Spinal cord (tissue), 10 donors: ENCODE measurements around the gene PANX2. TPM values are rescaled to one million over a fixed set of nuclear protein-coding genes. Genes with fewer than 3 reads are reported as not detected.

ENCODE experiments used
- DNase-seq, 6 donors: peaks; one replicate each; pipeline versions ENCODE4 v3.0.0 to v3.0.0-alpha.2; 2013 to 2015; ENCODE audit warnings: low spot score in 6 of 6, low read depth in 4 of 6
- H3K27ac ChIP-seq: one replicate; pipeline ENCODE4 v1.5.1; 2013; ENCODE audit warnings: low read depth, low read length, control low read depth
- H3K27me3 ChIP-seq: one replicate; pipeline ENCODE4 v1.6.1; 2013; ENCODE audit warnings: low read length; ENCODE audit not compliant: control insufficient read depth, insufficient read depth
- H3K36me3 ChIP-seq: one replicate; pipeline ENCODE4 v1.6.1; 2013; ENCODE audit warnings: low read length; ENCODE audit not compliant: control insufficient read depth, insufficient read depth
- H3K4me1 ChIP-seq: one replicate; pipeline ENCODE4 v1.6.1; 2013; ENCODE audit warnings: low read length; ENCODE audit not compliant: control insufficient read depth, insufficient read depth
- H3K4me3 ChIP-seq: one replicate; pipeline ENCODE4 v1.5.1; 2013; ENCODE audit warnings: low read depth, low read length, control low read depth
- H3K9me3 ChIP-seq: one replicate; pipeline ENCODE4 v1.6.1; 2013; ENCODE audit warnings: low read length; ENCODE audit not compliant: control insufficient read depth, insufficient read depth
- WGBS: methylation state at CpG from one replicate; pipeline ENCODE4 v1.1.5; 2013; ENCODE audit warnings: missing lambda C conversion rate; ENCODE audit not compliant: insufficient coverage; 5-methylcytosine and 5-hydroxymethylcytosine counted together
- polyA plus RNA-seq, 2 donors: library from polyadenylated mRNA; unstranded; fragments of 120-200 nt; gene quantifications; one replicate each; pipeline ENCODE4 v1.2.1, GENCODE V29; 2013; ENCODE audit not compliant: insufficient read length in 2 of 2
- total RNA-seq, 2 donors: library from RNA; depleted of rRNA in 1 of 2; stranded (reverse); fragments of 120-200 nt in 1 of 2; fragments of >200 nt in 1 of 2; gene quantifications; one replicate each; pipeline versions ENCODE4 v1.2.3 to v1.2.4, GENCODE V29; 2013 to 2014
- donor health status: healthy.

PANX2 gene
- total and polyA plus RNA-seq, 4 donors, result 2.1 to 21.6 (median 10.8) TPM

DNA sequence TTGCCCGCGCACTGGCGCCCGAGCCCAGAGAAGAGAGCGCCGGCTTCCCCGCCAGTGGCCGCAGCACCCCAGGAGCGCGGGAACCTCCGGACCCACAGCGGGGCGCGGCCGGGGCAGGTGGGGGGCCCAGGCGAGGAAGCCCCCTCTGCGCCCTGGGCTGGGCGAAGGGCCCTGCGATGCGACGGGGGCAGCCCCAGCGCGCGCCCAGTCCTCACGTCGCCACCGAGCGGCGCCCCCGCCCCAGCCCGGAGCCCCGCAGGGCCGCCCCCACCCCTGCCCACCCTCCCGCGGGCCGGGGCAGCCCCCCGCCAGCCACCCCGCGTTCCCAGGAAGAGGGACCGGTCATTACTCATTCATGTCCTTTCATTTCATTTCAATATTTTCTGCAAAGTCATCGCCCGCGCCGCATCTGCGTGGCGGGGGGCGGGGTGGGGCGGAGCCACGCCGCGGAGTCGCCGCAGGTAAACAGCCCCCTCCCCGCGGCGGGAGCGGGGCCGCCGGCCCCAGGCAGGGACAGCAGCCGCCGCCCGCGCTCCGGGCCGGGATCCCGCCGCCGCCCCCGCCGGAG lies 673 bp upstream of the PANX2 start:
- no peak overlapping the region for H3K4me3 ChIP-seq
- DNase-seq, result peak in 2 of 6 donors; percentile 53 to 77

DNA sequence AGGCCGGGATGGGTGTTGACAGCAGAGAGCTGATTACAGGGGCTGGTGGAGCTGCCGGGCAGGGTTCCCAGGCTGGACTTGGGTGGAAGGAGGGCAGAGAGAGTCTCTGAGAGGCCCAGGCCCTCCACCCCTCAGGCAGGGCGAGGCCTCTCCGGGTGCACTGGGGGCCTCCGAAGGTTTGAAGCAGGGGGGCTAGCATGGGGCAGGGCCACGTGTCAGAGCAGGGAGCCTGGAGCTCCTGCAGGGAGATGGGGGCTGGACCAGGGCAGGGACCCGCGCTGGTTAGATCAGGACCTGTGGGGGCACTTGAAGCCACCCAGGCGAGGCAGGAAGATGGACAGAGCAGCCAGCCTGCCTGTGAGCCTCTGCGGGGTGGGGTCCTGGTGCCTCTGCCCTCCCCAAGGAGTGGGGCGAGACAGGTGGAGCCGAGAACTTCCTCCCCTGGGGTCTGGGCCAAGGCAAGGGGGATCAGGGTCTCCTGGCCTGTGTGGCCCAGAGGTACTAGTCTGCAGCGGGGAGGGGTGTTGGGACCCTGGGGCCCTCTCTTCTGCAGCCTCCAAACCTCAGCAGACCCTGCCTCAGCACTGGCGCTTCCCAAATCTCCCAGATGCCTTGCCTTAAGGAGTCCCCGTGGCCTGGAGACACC lies 911 bp downstream of the PANX2 start:
- peak overlapping the region; percentile 32 for H3K4me3 ChIP-seq
- H3K27ac ChIP-seq, result no peak overlapping the region
- 53% methylated on average over 13 of the region's 15 CpGs for WGBS
- peaks cover 6% of the 10 kb centered on the region for H3K27me3 ChIP-seq
- H3K36me3 ChIP-seq, result peaks cover 38% of the 10 kb centered on the region
- H3K4me1 ChIP-seq, result peaks cover 33% of the 10 kb centered on the region
- no peak for DNase-seq
- H3K9me3 ChIP-seq, result no peaks in the 10 kb centered on the region

More for the DNA sequence above, 673 bp upstream of the PANX2 start:
- Histone ChIP-seq H3K36me3 (peaks cover 23% of the 10 kb centered on the region), H3K27ac (no peak overlapping the region), H3K27me3 (peaks cover 6% of the 10 kb centered on the region), H3K4me1 (peaks cover 33% of the 10 kb centered on the region), H3K9me3 (no peaks in the 10 kb centered on the region)
- 0% methylated on average over 62 of the region's 70 CpGs for WGBS

DNA sequence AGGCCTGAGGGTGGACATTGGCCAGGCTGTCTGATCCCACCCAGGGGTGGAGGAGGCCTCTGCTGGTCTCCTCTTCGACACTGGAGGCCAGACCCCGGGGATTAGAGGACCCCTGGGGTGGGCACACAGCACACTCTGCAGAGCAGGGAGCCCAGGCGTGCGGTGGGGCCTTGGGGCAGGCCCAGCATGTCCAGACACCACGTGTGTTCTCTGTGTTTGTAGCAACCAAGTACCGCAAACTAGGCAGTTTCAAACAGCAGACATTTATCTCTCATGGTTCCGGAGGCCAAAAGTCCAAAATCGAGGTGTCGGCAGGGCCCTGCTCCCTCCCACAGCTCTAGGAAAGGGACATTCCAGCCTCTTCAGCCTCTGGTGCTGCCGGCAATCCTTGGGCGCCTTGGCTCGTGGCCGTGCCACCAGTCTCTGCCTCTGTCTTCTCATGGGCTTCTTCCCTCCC lies 1.5 kb downstream of the PANX2 start:
- 81% methylated on average over 8 of the region's 13 CpGs for WGBS
- Histone ChIP-seq H3K27me3 (peaks cover 6% of the 10 kb centered on the region), H3K4me3 (no peak overlapping the region), H3K36me3 (peaks cover 43% of the 10 kb centered on the region), H3K9me3 (no peaks in the 10 kb centered on the region), H3K27ac (no peak overlapping the region), H3K4me1 (peaks cover 33% of the 10 kb centered on the region)
- no peak for DNase-seq

DNA sequence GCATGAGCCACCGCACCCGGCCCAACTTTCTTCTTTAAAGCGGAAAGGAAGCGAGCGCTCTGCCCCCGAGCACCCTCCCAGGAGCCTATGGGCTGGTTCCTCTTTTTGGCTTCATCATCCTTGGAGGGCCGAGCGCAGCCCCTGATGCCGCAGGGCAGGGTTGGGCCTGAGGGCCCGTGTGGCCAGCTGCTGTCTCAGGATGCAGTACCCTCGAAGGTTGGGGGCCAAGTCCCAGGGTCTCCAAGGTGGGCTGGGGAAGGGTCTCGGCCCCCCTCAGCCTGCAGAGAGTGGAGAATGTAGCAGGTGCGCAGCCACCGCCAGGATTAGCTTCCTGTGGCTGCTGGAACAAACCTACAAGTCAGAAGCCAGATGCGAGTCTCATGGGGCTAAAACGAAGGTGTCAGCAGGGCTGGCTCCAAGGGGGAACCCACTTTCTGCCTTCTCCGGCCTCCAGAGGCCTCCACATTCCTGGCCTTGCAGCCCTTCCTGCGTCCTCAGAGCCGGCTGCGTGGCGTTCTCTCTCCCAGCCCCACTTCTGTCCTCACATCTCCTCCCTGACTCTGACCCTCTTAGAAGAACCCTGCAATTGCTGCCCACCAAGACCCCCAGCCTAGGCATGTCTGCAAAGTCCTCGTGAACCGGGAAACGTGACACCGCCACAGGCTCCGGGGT lies 2.9 kb downstream of the PANX2 start:
- Histone ChIP-seq H3K4me1 (peaks cover 33% of the 10 kb centered on the region), H3K27me3 (peaks cover 6% of the 10 kb centered on the region), H3K36me3 (peaks cover 56% of the 10 kb centered on the region), H3K4me3 (no peak overlapping the region), H3K27ac (no peak overlapping the region), H3K9me3 (no peaks in the 10 kb centered on the region)
- DNase-seq, result no peak
- 85% methylated on average over 24 of the region's 26 CpGs for WGBS

DNA sequence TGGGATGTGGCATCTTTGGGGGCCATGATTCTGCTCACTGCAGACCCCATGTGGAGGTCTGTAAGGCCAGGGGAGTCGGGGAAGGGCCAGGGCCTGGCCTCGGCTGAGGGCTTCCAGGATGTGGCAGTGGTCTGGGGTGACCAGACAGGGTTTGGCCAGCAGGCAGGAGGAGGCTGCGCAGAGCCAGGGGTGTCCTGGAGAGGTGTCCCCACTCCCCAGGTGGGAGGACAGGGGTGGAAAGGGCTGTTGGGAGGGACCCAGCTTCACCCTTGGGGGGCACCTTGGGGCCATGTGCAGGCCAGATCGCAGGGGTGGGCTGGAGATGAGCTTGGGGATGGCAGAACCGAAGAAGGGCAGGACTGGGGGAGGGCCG lies 3.4 kb downstream of the PANX2 start:
- H3K27ac ChIP-seq, result no peak overlapping the region
- H3K27me3 ChIP-seq, result peaks cover 5% of the 10 kb centered on the region
- peaks cover 31% of the 10 kb centered on the region for H3K4me1 ChIP-seq
- H3K36me3 ChIP-seq, result peaks cover 62% of the 10 kb centered on the region
- H3K9me3 ChIP-seq, result no peaks in the 10 kb centered on the region
- 89% methylated on average over 6 of the region's 6 CpGs for WGBS
- H3K4me3 ChIP-seq, result no peak overlapping the region
- DNase-seq, result no peak

DNA sequence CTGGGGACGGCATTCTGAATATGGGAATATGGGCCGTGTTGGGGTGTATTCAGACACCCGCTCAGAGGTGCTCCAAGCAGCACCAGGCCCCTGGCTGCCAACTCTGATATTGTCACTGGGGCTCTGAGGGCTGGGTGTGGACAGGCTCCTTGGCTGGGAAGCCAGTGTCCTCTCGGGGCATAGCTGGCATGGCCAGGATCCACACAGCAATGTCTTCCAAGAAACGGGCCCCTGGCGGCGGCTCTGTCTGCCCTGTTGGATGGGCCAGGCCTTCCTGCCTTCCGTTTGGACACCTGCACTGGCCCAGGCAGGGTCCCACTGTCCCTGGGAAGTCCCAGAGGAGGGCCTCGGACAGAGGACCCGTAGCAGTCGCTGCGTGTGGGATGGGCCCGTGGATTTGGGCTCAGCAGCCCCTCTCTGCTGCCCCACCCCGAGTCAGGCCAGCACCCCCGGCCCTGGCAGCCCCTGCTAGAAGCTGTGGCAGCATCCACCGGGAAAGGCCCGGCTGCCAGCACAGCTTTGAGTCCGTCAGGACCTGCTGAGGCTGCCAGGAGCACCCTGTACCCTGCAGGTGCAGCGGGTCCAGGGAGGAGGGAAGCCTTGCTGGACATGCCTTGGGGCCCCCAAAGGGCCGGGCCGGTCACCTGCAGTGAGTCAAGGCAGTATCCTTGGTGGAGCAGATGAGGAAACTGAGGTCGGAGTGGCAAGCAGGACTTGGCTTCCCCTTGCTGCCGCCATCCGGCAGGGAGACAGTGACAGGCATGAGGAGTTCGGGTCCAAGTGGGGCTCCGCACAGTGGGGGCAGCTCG lies 4.1 kb downstream of the PANX2 start:
- peaks cover 68% of the 10 kb centered on the region for H3K36me3 ChIP-seq
- H3K4me3 ChIP-seq, result no peak overlapping the region
- H3K27me3 ChIP-seq, result no peaks in the 10 kb centered on the region
- H3K9me3 ChIP-seq, result no peaks in the 10 kb centered on the region
- WGBS, result 82% methylated on average over 27 of the region's 27 CpGs
- peaks cover 26% of the 10 kb centered on the region for H3K4me1 ChIP-seq
- H3K27ac ChIP-seq, result no peak overlapping the region
- no peak for DNase-seq

DNA sequence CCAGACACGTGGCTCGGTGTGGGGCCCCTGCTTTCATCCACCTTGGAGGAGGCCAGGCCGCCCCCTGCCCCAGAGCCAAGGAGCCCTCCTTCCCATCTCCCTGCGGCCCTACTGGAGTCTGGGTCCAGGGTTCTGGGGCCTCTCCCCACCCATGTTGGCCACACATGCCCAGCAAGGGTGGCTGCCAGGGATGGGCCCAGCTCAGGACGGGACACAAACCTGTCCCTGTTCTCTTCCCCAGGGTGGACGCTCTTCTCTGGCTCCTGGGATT lies 4.6 kb downstream of the PANX2 start:
- 81% methylated on average over 4 of the region's 6 CpGs for WGBS
- no peaks in the 10 kb centered on the region for H3K9me3 ChIP-seq
- H3K27ac ChIP-seq, result no peak overlapping the region
- peaks cover 73% of the 10 kb centered on the region for H3K36me3 ChIP-seq
- no peaks in the 10 kb centered on the region for H3K27me3 ChIP-seq
- no peak for DNase-seq
- no peak overlapping the region for H3K4me3 ChIP-seq
- H3K4me1 ChIP-seq, result peaks cover 26% of the 10 kb centered on the region

DNA sequence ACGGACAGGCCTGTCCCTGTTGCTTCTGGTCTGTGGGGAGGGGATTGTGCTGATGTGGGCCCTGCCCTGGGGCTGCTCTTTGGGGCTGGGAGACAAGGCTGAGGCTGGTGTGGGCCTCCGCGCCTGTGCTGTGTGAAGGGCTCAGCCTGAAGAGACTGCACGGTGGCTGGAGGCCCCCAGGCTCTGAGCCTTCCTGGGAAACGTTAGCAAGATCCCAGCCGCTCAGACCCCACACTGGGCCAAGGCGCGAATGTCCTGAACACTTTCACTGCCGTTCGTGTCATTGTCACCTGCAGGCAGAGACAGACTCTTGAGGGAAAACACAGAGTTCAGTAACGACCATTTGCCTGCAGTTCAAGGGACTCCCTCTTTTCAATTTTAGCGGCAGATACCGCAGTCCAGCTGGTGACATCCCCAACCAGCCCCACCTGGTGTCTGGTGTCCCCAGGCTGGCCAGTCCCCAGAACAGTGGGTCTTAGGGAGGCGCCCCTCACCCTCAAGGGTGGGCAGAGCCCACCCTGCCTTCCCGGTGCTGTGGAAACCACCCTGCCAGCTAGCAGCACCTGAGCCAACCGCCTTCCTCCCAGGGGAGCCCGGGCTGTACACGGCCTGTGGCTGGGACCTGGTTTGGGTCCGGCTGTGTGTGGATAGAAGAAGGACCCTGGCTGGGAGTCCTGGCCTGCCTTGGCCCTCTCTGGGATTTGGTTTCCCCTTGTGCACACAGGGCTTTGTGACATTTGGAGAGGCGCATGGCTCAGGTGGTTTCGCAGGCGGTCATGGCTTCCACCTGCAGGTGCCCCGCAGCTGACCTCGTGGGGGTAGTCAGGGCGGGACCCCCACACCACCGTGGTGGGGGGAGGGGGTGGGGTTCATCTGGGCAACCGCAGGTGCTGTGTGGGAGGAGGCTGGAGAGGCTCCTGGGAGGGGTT lies 5.7 kb downstream of the PANX2 start:
- no peak for DNase-seq
- H3K27me3 ChIP-seq, result no peaks in the 10 kb centered on the region
- H3K36me3 ChIP-seq, result peaks cover 84% of the 10 kb centered on the region
- no peak overlapping the region for H3K27ac ChIP-seq
- no peaks in the 10 kb centered on the region for H3K9me3 ChIP-seq
- WGBS, result 75% methylated on average over 25 of the region's 27 CpGs
- no peak overlapping the region for H3K4me3 ChIP-seq
- peaks cover 24% of the 10 kb centered on the region for H3K4me1 ChIP-seq
